GM12872 (cell line): Measurements from ENCODE around the gene CCL16.

Experiments used
- CTCF ChIP-seq: IDR thresholded peaks from 3 replicates; pipeline ENCODE4 v1.5.1; 2011; ENCODE audit warnings: low read depth, mild to moderate bottlenecking, low read length, moderate library complexity; ENCODE audit not compliant: insufficient read depth

Gene CCL16

GRCh38 chr17:35981246-35981645 lies at the start of gene CCL16:
TSS of gene CCL16 (minus strand) at chr17:35981497. CDS start at chr17:35981420, 77 bp downstream.
- no peak for TF ChIP-seq CTCF

- TF ChIP-seq CTCF: no peak
Measured at GRCh38 chr17:36030956-36031355, 49.7 kb upstream of the CCL16 start.

- TF ChIP-seq CTCF: no peak
Measured at GRCh38 chr17:36027761-36028160, 46.5 kb upstream of the CCL16 start.

- no peak for TF ChIP-seq CTCF
Measured at GRCh38 chr17:36024106-36024869, 43.0 kb upstream of the CCL16 start.

GRCh38 chr17:36019423-36019822 lies 38.1 kb upstream of the CCL16 start:
- no peak for TF ChIP-seq CTCF

GRCh38 chr17:36017799-36018198 lies 36.5 kb upstream of the CCL16 start, which contains the start of gene CCL23:
TSS of gene CCL23 (minus strand) at chr17:36017972. CDS start at chr17:36017897, 75 bp downstream.
- no peak for TF ChIP-seq CTCF

- no peak for TF ChIP-seq CTCF
Measured at GRCh38 chr17:36016555-36016954, 35.3 kb upstream of the CCL16 start.
